GM19463 (cell line): ENCODE data around the gene CACNA1H.

Experiments used
- ATAC-seq: cut with Tn5 transposase; IDR thresholded peaks from one replicate; pipeline ENCODE4 v1.9.1; 2021; ENCODE audit warnings: mild to moderate bottlenecking, moderate library complexity; ENCODE audit not compliant: unreplicated experiment

The CACNA1H gene

GRCh38 chr16:1171001-1171400, 18.1 kb downstream of the CACNA1H start:
- no peak for ATAC-seq

DNA sequence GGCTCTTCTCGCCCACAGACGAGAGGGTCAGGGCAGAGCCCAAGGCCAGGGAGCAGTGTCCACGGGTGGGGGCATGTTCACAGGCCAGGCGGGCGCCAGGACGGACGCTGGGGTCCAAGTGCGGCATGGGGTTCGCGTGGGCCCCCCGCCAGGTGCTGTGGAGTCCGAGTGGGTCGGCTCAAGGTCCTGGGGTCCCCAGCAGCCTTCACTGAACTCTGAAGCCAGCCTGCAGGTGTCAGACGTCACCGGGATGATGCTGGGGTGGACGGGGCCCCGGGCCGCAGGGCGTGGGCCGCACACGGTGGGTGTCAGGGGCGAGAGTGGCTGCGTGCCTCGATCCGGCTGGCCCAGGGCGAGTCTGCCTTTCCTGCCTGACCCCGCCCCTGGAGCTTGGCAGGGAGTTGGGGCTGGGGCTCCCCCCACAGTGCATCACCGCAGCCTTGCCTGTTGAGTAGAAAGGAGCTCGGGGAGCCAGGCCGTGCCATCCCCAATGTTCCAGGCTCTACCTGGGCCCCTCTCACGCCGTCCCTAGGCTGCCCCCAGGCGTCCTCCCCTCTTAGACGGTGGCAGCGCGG, 19.0 kb downstream of the CACNA1H start:
- no peak for ATAC-seq

GRCh38 chr16:1172651-1173050, 19.7 kb downstream of the CACNA1H start:
- ATAC-seq, result no peak

- no peak for ATAC-seq
Observed at GRCh38 chr16:1173788-1174451, 21.0 kb downstream of the CACNA1H start.

DNA sequence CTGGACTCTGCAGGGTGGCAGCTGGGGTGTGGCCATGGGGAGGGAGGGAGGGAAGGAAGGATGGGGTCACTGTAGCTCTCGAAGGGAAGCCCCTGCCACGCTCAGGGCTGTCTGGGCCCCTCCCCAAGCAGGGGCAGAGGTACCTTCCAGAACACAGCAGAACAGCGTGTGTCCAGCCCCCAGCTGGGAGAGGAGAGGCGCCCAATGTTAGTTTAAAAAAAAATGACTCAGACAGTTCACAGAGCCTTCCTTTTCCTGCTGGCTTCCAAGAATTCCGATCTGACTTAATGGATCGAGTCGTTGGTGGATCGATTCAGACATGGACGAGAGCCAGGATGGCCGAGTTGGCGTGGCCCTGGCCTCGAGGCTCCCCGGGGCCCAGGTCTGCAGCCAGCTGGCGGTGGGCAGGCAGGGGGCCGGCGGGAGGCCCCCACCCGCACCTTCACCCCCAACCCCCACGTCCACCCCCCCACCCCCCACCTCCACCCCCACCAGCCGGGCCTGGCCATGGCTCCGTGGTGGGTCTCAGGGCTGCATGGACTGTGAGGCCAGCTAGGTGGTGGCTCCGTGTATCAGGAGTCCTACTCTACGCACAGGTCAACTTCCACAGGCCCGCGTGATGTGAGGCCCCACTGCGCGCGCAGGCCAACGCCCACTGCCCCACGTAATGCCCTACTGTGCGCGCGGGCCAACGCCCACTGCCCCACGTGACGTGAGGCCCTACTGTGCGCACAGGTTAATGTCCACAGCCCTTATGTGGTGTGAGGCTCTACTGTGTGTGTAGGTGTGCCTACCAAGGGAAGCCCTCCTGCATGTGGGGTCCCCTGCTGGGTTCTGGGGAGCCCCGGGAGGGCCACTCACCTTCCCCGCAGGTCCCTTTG, 21.8 kb downstream of the CACNA1H start:
- no peak for ATAC-seq

GRCh38 chr16:1175566-1176279, 22.8 kb downstream of the CACNA1H start:
- no peak for ATAC-seq

DNA sequence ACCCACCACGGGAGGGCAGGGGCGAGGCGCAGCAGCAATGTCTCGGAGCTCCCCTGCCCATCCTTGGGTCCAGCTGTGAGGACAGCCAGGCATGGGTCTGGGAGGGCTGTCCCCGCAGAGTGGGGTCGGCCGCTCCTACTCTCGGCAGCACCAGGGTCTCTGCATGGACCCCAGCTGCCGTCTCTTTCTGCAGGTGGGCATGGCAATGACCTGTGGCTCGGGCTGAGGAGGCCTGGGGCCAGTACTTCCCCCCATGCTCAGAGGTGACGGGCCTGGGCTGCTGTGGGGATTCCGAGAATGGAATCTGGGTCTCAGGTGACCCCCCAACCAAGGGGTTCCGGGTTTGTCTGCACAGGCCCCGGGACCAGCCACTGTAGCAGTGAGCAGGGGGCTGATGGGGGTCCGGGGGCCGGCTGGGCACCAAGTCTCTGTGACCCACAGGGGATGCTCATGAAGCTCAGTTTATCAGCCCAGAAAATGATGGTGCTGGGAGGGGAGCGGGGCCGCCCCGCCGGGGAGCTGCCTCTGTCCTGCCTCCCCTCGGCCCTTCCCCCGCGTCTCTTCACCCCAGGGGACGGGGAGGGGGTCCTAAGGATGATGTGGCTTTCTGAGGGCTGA, 23.5 kb downstream of the CACNA1H start:
- ATAC-seq, result no peak

DNA sequence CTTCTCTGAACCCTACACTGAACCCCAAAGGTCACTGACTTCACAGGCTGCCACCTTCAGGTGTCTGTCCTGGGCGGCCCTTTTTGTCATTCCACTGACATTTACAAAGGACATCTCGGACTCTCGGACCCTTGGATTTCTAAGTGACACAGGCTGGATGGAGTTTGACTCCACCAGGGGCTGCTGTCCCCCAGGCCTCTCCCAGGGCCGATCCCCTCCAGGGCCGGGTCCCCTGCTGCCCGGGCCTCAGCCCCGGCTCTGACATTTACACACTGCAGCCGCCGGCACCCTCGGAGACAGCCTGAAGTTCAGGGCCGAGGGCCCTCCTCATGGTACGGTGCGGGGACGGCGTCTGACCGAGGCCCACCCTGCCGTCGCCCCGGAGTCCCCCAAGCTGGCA, 24.1 kb downstream of the CACNA1H start:
- no peak for ATAC-seq

DNA sequence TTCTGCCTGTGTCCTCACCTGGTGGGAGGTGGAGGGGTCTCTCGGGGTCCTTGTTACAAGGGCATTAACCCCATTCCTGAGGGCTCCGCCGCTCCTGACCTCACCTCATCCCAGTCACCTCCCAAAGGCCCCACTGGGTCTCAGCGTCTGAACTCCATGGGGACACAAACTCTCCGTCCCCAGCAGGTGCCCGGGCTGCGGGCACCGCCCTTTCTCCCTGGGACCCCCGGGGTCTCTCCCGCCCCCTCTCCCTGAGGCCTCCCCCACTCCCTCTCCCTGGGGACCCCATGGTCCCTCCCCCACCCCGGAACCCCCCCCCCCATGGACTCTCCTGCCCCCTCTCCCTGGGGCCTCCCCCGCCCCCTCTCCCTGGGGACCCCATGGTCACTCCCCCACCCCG, 24.8 kb downstream of the CACNA1H start:
- no peak for ATAC-seq

- ATAC-seq, result no peak
Observed at GRCh38 chr16:1178295-1178910, 25.5 kb downstream of the CACNA1H start.

- ATAC-seq, result no peak
Observed at GRCh38 chr16:1180549-1181403, 27.9 kb downstream of the CACNA1H start.

GRCh38 chr16:1181404-1182315, 28.8 kb downstream of the CACNA1H start:
- no peak for ATAC-seq

GRCh38 chr16:1182316-1182671, 29.4 kb downstream of the CACNA1H start:
- ATAC-seq, result no peak

DNA sequence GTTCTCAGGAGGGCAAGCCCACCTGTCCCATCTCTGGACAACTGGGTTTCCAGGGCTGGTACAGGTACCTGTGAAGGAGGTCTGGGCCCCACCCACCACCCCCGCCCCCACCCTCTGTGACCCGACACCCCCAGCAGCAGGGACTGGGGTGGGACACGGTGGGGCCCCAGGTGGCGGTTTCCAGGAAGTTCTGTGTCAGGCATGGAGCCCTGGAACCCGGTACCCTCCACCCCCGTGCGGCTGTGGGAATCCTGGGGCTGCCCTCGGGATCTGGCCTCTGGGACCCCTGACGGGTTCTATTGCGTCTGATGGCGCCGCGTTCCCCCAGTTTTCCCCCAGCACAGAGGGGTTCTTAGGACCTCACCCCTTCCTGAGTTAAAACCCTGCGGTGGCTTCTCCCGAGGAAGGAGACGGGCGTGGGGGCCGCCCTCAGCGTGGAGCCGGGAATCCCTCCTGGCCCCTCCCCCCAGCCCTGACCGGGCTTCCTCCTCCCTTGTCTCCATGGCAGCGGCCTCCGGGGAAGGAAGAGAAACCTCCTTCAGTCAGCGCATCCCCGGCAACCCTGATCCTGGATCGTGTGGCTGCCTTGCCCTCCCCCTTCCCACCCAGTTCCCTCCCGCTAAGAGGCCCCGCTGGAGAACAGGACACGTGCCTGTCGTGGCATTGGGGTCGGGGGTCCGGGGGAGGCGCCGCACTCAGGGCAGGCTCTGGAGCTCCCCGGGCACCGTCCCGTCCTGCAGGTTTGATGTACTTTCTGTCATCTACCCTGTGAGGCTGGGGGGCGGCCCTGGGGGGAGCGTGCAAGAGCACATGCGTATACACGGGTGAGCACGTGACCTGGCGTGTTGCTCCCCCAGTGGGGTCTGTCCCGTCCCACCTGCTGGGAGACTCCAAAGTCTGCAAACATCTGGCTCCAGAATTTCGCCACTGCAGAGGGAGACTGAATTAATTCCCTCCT, 30.3 kb downstream of the CACNA1H start:
- ATAC-seq, result no peak

DNA sequence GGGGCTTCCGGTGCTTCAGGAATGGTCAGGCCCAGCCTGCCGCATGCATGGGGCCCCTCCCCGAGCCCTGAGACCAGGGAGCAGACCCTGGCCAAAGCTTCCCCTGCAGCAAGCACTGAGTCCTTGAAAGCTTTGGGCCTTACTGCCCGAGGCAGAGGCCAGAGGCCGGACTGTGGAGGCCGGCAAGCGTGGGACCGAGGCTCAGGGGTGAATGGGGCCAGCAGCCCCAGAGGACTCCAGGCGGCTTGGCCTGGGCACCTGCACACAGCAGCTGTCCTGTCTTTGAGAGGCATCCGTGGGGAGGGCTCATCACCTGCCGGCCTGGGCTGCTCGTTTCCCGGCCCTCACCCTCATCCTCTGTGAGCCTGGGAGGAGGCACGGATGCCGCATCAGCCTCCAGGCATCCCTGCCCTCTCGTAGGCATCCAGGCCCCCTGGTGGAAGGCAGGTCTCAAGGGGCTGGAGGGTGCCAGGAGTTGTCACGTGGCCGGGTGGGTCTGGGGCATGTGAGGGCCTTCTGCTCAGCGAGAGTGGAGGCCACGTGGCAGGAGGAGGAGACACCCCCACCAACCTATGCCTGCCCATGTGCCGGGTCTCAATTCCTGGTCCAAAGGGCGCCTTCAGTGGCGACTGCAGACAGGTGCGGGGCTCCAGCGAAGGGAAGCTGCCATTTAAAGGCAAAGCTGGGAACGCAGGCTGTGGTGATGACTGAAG, 31.4 kb downstream of the CACNA1H start:
- no peak for ATAC-seq

DNA sequence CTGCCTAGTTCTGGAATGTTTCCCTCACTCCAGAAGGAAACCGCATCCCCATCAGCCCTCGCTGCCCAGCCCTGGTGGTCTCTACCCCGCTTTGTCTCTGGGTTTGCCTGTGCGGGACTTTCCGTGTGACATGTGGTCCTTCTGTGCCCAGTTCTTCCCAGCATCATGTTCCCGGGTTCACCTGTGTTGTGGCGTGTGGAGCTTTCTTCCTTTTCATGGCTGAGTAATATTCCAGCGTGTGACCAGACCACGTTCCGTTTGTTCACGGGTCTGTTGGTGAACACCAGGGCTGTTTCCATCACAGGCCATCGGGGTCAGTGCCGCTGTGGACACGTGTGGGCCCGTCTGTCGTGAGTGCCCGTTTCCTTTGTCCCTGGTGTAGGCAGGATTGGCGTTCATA, 32.1 kb downstream of the CACNA1H start:
- ATAC-seq, result no peak
